WI38 (cell line): Measurements from ENCODE around the gene YJU2.
"Not testable (repeated sequence)": the region's sequence is repeated elsewhere in the genome, so short reads cannot be mapped to it uniquely, and the experiment has no call there.

ENCODE experiments used
- H3K4me3 ChIP-seq: 2 replicates; pipeline ENCODE4 v1.5.1; 2011; ENCODE audit warnings: low read depth, mild to moderate bottlenecking, control low read depth, low read length
- CTCF ChIP-seq: IDR thresholded peaks from 2 replicates; pipeline ENCODE4 v1.5.1; 2012; ENCODE audit warnings: low read depth, mild to moderate bottlenecking, control low read depth, low read length

The YJU2 gene

GRCh38 chr19:4238831-4239230 is 8.0 kb upstream of the YJU2 start:
- TF ChIP-seq CTCF, result no peak
- H3K4me3 ChIP-seq, result no peak overlapping the region

- TF ChIP-seq CTCF, result no peak
- H3K4me3 ChIP-seq, result no peak overlapping the region
Measured at GRCh38 chr19:4241824-4242430, 5.0 kb upstream of the YJU2 start.

- not testable (repeated sequence) for H3K4me3 ChIP-seq
Measured at GRCh38 chr19:4245938-4246337, 942 bp upstream of the YJU2 start.

- TF ChIP-seq CTCF, result no peak
Measured at GRCh38 chr19:4256563-4256962, 9.7 kb downstream of the YJU2 start.

GRCh38 chr19:4257025-4257424 is 10.1 kb downstream of the YJU2 start:
- TF ChIP-seq CTCF, result no peak
- no peak overlapping the region for H3K4me3 ChIP-seq

More at GRCh38 chr19:4256563-4256962, 9.7 kb downstream of the YJU2 start:
- no peak overlapping the region for H3K4me3 ChIP-seq

GRCh38 chr19:4258181-4258580 is 11.3 kb downstream of the YJU2 start:
- H3K4me3 ChIP-seq, result no peak overlapping the region
- TF ChIP-seq CTCF, result no peak

GRCh38 chr19:4260613-4261191 is 13.8 kb downstream of the YJU2 start:
- TF ChIP-seq CTCF, result no peak
- H3K4me3 ChIP-seq, result no peak overlapping the region

GRCh38 chr19:4264812-4265211 is 17.9 kb downstream of the YJU2 start:
- no peak for TF ChIP-seq CTCF
- no peak overlapping the region for H3K4me3 ChIP-seq
